Measurements from ENCODE around the gene ASB11.
"Not testable (repeated sequence)": the region's sequence is repeated elsewhere in the genome, so short reads cannot be mapped to it uniquely, and the experiment has no call there.

Gene ASB11, protein sequence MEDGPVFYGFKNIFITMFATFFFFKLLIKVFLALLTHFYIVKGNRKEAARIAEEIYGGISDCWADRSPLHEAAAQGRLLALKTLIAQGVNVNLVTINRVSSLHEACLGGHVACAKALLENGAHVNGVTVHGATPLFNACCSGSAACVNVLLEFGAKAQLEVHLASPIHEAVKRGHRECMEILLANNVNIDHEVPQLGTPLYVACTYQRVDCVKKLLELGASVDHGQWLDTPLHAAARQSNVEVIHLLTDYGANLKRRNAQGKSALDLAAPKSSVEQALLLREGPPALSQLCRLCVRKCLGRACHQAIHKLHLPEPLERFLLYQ

DNA sequence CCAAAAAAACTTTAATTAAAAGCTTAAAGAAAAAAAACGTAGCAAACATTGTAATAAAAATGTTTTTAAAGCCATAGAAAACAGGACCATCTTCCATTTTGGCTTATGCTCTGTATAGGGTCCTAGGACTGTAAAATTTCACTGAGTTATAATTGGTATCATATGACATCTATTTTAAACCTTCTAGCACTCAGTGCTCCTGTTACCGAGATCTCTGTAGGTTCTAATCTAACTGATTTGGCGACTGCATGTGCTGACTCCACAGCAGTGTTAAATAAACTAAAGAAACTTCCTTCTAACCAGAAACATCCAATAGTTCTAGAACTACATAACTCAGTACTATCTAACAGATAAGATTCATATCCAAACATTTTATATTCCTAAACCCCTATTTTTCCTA is at the start of gene ASB11:
TSS of gene ASB11 (minus strand) at position 132 of the 400 bp plus-strand sequence. CDS start at position 97, 35 bp downstream.
- no peak for DNase-seq

DNA sequence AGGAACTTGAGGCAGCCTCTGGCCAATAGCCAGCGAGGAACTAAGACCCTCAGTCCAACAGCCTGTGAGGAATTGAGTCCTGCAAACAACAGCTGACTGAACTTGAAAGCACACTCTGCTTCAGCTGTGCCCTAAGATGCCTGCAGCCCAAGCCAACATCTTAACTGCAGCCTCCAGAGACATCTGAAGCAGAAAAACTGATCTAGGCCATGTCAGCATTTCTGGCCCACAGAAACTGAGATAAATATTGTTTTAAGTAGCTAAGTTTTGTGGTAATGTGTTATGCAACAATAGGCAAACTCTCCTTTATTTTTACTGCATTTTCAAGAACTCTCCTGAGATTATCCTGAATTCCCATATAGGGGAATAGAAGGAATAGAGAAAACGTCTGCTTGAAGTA is 44.3 kb upstream of the ASB11 start:
- no peak for DNase-seq

DNA sequence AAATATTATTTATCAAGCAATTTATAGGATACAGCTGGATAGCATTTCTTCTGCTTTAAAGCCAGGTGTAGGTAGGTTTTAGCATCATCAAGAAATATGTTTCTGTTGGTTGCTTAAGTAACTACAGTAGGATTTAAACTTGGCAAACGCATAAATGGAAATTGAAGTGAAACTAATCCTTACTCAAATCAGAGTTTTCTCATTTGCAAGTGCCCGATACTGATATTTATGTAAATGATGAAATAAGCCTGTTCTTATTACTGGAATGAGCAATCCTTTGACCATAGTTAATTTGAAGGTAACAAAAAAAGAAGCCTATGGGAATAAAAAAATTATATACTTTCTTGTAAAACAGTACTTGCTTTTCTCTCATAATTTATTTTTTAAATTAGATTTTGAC is 43.1 kb upstream of the ASB11 start:
- DNase-seq: no peak

DNA sequence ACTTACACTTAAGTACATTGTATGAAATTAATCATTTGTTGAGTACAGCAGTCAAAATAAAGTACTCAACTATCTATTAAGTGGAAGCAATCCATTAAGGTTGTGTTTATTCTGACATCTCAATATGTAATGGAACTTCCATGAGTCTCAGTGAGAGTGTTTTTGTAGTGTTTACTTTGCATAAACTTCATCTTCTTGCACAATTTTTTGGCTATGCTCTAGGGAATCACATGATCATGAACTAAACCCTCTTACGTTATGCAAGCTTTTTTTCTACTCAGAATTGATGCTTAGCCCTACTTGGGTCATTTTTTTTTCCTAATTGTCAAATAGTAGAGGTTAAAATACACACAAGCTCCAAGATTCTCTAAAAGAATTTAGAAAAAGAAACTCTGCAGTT is 41.0 kb upstream of the ASB11 start:
- DNase-seq: peak; percentile 51

DNA sequence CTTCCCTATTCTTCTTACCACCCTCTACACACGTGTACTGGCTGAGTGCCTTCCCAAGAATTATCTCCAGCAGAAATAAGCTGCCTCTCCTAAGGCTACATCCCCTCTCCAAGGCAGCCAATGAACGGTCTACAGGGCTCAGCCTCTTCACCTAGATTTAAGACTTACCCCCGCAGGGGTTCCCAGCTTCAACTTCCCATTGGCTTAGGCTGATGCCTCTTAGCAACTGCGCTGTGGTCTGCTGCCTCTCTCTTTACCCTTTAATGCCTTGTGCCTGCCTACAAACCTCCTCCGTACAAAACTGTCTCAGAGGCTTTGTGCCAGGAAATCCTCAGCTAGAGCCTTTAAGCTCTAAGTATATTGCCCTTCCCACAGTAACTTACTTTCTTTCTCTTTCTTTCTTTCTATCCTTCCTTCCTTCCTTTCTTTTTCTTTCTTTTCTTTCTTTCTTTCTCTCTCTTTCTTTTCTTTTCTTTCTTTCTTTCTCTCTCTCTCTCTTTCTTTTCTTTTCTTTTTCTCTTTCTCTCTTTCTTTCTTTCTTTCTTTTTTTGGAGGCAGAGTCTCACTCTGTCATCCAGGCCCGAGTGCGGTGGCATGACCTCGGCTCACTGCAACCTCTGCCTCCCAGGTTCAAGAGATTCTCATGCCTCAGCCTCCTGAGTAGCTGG is 35.0 kb upstream of the ASB11 start:
- no peak for DNase-seq

DNA sequence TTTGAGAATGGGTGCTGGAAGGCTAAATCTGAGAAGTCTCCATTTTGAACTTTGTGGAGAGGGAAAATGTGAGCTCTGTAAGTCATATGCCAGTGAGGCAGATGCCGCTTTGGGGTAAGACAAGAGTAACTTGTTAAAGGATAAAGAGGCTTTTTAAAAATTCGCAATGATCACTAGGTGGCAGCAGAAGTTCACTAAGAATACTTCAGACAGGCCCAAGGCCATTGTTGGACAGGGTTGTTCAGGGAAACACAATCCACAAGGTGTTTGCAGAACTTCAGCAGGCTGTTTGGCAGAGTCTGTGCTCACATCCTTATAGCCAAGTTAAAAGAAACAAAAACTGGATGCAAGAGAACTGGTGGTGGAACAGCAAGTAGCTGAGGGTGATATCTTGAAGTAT is 33.6 kb upstream of the ASB11 start:
- peak; percentile 20 for DNase-seq

DNA sequence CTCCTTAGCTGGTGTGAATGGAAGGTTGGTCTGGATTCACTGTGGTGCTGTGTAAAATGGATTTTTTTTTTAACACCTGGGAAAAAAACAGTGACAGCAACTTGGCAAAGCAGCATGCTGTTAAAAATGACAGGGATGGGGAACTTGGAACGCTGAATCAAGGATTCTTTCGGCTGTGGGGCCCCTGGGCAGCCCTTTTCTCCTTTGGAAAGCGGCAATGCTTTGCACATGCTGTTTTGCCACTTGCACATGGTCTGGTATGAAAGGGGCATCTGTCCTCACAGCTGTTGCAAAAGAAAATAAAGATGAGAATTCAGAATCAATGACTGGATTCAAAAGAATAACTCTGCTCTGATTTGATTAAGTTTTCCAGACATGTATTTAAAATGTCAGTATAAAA is 30.5 kb upstream of the ASB11 start:
- DNase-seq: no peak

DNA sequence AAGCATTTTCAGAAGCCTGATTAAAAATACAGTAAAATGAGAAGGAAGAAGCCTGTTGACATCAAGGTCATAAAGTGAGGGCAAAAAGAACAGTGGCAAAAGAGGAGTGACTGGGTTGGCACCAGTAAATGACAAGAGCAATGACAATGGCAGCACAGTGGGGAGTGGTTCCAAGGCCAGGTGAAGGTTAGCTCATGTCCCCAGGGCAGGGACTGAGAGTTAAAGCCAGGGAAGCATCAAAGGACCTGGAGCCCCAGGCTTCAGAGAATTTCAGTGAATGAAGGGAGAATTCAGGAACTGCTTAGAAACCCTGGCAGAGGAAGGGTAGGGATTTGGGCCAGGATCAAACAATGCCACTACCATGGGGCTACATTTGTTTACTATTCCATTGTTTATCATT is 28.7 kb upstream of the ASB11 start:
- DNase-seq: no peak

DNA sequence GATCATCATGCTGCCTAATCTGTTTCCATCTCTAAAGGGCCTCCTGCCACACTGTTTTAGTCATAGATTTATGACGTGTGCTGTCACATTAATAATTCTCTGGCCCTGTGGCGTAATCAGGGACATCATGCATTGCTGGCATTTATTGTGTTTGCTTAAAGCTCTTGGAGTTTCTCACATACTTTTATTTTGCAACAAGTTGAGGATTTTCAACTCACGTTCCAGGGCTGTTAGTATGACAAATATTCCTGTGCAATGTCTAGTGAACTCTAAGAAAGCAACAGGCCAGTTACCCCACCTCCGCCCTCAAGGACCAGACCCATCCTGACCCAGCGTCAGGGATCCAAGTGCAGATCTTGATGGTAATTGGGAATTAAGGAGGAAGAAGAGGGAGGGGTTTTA is 27.6 kb upstream of the ASB11 start:
- peak; percentile 32 for DNase-seq

DNA sequence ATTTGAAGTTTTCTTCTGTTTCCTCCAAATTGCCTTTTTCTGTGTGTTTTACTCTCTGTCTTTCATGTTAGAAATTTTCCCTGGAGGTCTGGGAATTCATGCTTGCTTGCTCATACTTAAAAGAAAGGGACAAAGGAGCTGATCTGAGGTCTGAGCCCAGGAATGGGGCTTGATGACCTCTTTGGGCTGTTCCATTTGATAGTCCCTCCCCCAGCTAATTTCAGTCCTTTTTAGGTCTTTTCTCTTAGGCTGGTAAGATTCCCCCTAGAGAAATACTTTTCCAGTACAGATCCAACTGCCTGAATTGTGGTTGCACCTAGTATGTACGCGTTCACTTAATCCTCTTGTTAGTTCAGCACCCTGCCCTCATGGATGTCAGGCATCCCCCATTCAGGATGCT is 25.4 kb upstream of the ASB11 start:
- DNase-seq: no peak

DNA sequence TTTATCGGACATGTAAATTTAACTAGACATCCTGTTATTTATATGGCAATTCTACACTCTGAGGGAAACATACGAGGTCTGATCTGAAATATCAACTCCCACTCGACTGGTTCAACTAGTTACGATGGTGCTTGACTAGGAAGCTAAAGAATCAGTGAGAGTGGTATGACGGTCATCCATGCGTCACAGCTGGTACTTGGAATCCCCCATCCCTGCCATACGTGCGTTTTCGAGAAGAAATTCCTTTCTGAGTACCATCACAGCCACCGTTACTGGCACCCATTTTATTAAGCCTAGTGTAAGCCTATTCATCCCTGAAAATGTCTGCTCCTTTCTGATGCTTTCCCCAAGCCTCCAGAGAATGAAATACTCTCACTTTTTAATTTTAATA is 20.6 kb upstream of the ASB11 start:
- DNase-seq: peak; percentile 3

DNA sequence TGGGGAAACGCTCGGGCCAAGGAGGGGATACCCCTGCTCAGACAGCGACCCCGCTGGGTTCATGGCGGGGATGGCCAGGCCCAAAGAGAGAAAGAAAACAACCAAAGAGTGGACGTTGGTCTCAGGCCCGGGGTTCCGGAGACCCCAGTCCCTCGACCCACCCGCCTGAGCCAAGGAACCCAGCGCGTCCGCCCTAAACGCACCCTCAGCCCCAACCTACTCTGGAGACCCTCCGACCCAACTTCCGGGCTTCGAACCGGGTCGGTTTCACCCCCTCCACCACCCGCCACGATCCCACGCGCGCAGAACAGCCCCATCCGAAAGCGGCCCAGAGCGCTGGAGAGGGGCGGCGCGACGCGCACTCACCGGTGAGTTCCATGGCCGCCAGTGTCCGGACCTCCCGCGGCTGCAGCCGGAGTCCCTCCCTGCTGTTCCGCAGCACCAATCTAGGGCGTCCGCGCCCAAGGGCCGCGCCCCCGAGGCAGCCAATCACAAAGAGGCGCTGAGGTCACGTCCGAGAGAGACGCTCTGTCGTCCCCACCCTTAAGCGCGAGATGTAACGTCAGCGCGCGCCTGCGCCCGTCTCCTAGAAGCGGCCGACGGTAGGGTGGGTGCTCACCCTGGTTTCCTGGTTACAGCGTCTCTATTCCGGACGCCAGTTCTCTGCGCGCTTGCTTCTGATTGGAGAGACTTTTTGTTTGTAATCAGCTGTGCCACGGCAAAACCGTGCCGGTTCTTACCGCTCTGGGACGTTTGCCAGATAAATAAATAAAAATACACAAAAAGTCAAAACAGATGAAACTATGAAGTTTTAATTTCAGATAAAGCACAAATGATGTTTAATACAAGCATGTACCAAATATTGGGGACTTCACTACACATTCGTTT is 19.9 kb upstream of the ASB11 start, which contains the start of gene PIGA:
TSS of gene PIGA (minus strand) at position 389 of the 888 bp plus-strand sequence. CDS start 3,593 bp downstream, outside the sequence.
- DNase-seq: peak; percentile 94

DNA sequence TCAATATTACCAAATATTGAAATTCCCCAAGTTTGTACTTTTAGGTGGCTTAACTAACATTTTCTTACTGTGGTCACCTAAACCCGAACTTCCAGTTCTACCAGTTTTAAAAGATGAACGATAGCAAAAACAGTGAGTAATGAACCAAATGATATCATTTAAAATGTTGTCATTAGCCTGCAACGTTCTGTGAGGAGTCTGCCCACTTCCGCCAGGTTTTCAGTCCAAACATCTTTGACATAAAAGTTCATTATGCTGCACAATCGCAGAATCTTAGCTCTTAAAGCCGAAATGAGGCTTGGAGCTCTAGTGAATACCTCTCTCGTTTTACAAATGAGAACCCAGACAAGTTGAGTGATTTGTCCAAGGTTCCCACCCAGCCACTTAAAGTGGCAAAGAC is 19.1 kb upstream of the ASB11 start:
- peak; percentile 28 for DNase-seq

DNA sequence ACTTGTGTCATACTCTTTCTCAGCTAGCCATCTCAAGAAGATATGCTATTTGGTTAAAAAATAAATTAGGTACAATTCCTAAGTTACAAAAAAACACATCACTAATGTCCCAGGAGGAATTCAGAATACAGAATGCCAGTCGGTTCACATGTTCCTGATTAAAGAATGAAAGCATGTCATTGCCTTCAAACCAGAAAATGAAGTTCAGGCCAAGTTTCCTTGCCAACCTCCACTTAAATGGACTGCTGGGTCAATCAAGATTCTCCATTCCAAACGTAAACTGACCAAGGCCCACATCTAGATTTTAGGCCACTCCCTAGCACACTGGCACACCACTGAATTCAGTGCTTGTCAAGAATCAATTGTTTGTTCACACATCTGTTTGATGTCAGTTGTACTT is 13.4 kb upstream of the ASB11 start:
- no peak for DNase-seq

DNA sequence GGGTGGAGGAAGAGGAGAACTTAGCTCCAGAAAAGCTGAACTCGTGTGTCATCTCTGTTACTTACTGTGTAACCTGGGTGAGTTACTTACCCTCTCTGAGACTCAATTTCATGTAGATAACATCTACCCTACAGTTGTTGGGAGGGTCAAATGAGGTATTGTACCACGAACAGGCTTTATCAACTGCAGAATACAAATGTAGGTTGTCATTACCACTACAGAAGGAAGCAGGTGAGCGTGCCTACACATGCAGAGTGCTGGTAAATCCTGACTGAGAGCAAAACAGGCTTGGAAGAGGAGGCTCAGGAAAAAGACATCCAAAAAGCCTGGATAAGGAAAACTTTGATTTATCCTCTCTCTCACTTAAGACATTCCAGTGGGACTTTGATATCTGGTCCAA is 12.7 kb upstream of the ASB11 start:
- DNase-seq: no peak

DNA sequence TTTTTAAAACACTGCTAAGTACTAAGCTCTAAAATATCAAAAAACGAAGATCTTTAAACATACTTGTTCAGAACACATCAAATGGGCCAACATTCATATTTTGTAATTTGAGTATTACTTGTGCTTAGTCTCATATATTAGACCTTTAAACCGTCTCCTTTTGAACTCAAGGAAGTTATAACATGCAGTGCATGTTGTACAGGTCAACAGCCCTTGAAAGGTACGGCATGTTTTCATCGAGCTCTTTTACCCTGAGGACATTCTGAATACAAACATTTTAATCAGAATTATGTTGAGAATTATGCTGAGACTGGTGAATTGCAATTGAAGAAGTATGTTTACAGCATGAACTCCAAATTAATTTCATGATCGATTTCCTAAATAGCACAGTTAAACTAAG is 7.0 kb upstream of the ASB11 start:
- DNase-seq: no peak

DNA sequence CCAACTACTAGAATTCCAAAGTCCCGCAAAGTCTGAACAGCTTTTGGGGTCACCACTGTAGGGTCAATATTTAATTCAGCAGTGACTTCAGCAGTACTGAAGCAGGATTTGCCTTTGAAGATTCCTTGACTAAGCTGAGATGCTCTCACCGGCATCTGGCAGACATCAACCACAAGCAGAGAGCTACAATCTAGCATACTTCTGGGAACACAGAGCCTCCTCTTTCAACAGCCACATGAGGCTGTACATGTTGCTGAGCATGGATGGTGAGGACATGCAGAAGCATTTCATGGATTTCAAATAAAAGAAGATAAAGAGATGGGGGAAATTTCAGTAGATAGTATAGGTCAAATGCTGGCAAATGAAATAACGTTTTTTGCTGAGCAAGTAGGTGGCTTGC is 6.6 kb upstream of the ASB11 start:
- no peak for DNase-seq

DNA sequence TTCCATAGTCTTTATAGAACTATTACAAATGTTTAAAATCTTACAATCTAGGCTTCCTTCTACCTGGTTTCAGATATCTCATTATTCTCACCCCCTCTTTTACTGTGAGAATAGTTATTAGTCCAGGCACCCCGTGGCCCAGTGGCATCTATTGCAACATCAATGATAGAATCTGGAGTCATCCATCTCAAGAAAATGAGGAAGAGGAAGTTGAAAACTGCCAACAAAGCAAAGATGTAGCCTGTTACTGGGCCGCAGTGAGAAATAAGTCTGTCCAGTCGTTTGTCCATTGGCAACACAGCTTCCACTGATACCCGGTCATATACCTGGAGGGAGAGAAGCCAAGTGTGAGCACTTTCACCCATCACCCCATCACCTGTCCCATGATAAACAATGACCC is 6.0 kb upstream of the ASB11 start:
- no peak for DNase-seq

DNA sequence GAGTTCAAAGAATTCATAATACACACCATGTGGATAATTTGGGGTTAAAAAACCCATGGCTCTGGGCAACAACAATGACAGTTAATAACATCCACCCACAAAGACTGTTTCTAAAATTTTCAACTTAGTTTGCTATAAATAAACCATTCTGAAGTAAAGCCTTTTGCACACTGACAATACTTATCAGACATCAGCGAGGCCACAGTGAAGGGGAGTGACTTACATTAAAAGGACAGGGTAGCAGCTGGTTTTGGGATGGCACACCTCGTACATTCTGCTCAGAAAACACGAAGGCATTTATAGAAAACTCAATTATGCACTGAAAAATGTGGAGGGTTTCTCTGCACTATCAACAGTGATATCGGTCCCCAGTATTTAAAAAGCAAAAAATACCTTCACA is 4.9 kb upstream of the ASB11 start:
- no peak for DNase-seq

DNA sequence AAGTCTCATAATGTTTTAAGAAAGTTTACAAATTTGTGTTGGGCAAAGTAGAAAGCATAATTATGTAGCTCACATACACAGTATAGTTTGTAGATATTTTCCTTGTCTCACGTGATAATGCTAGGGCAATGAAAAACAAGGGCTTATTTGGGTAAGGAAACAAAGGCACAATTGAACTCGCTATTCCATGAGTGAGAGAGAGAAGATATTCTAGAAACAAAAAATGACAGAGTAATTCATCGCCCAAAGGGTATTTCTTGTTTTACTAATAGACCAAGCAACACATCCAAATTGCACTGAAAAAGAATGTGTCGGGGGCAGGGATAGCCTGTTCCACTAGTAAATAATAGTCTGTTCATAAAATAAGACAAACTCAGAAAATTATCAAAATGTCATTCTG is 3.6 kb upstream of the ASB11 start:
- no peak for DNase-seq

DNA sequence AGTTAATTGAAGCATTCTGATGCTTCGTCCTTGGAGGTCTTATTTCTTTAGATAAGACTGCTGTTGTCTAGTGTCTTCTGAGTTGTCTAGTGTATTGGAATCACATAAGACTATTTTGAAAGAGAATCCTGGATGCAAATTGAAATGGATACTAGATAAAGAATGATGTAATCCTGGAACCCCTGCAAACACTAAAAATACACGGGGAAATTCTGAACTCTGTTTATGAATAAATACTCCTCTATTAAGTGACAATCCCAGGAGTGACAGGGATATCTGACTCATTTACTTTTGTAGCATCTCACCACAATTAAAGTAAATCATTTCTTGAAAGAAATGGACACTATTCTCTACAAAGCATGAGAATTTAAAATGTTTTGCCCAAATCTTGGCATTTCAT is 968 bp downstream of the ASB11 start:
- DNase-seq: no peak

DNA sequence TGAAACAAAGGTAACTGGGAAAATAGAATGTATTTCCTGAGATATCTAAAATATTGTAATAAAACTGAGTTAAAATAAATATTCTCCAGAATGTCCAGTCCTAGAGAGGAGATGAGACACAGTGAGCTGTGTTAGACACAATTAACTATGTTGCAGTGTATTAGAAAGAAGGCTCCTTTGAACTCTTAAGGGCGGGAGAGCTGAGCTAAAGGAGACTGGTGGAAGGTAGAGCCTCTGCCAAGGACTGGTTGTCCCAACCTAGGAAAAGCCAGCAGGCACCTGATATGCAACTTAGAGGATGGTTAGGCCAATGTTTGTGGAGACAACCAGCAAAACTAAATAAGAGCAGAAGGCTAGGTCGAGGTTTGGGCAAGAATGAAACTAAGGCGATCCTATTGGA is 4.3 kb downstream of the ASB11 start:
- DNase-seq: no peak

DNA sequence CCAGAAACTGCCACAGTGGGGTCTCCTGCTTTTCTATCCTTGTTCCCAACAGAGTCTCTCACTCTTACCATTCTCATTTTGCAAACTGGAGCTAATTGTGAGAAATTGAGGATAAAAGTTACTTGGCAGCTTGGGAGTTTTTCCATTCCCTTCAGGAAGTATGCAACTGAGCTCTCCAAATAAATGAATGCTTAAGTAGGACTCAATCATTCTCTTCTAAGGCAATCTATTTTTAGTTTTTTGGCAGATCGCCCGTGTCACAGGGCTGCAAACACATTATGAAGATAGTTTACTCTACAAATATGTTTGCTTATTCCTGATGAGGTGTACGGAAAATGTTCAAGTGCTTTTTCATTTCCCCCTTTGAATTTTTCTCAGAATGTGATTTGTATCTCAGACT is 5.3 kb downstream of the ASB11 start:
- DNase-seq: peak; percentile 34

DNA sequence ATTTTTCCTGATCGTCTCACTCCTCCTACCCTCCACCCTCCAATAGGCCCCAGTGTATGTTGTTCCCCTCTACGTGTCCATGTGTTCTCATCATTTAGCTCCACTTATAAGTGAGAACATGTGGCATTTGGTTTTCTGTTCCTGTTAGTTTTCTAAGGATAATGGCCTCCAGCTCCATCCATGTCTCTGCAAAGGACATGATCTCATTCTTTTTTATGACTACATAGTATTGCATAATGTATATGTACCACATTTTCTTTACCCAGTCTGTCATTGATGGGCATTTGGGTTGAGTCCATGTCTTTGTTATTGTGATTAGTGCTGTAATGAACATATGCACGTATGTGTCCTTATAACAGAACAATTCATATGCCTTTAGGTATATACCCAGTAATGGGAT is 9.5 kb downstream of the ASB11 start:
- not testable (repeated sequence) for DNase-seq

Data from HCEC 1CT (cell line).